Transverse colon (tissue), 4 donors: ENCODE data around the gene EYA3. TPM values are rescaled to one million over a fixed set of nuclear protein-coding genes. Genes with fewer than 3 reads are reported as not detected.

Source experiments
- DNase-seq: peaks from one replicate; pipeline ENCODE4 v3.0.0-alpha.2; 2019
- H3K27ac ChIP-seq, 4 donors: fragments of 200-600 bp; sonication (generic); 2 replicates each; pipeline ENCODE4 v1.5.1; 2016 to 2018; ENCODE audit warnings: inconsistent platforms in 4 of 4
- H3K27me3 ChIP-seq: fragments of 200-600 bp; sonication (generic); 2 replicates; pipeline ENCODE4 v1.5.1; 2017; ENCODE audit warnings: inconsistent platforms
- H3K36me3 ChIP-seq, 4 donors: fragments of 200-600 bp; sonication (generic); 2 replicates each; pipeline ENCODE4 v1.5.1; 2017 to 2019; ENCODE audit warnings: inconsistent platforms in 4 of 4
- H3K4me1 ChIP-seq, 4 donors: fragments of 200-600 bp; sonication (generic); 2 replicates each; pipeline ENCODE4 v1.5.1; 2017 to 2020; ENCODE audit warnings: inconsistent platforms in 4 of 4
- H3K4me3 ChIP-seq, 4 donors: fragments of 200-600 bp; sonication (generic); 1 replicate in 1 of 4; 2 replicates in 3 of 4; pipeline versions ENCODE4 v1.5.1 to v1.6.1; 2017 to 2019; ENCODE audit warnings: inconsistent platforms in 4 of 4
- H3K9me3 ChIP-seq, 2 donors: fragments of 200-600 bp; sonication (generic); 2 replicates each; pipeline ENCODE4 v1.5.1; 2017 to 2019; ENCODE audit warnings: inconsistent platforms in 2 of 2
- CTCF ChIP-seq, 5 experiments: fragments of 200-600 bp in 3 of 5; fragments of 450-650 bp in 2 of 5; sonication (generic) in 3 of 5; IDR thresholded peaks; 1 replicate in 2 of 5; 2 replicates in 3 of 5; pipeline ENCODE4 v1.5.1; 2016 to 2017; ENCODE audit warnings: antibody characterized with exemption in 5 of 5, inconsistent platforms in 3 of 5, mild to moderate bottlenecking in 2 of 5, moderate library complexity in 1 of 5
- EP300 ChIP-seq: sonication (generic); formaldehyde crosslinking; IDR thresholded peaks from one replicate; pipeline ENCODE4 v1.6.1; 2017; ENCODE audit warnings: antibody characterized with exemption, low read depth
- POLR2A ChIP-seq: fragments of 450-650 bp; IDR thresholded peaks from one replicate; pipeline ENCODE4 v1.6.1; 2016; ENCODE audit warnings: antibody characterized with exemption, mild to moderate bottlenecking, moderate library complexity
- POLR2AphosphoS5 ChIP-seq, 3 donors: sonication (generic); formaldehyde crosslinking; IDR thresholded peaks; one replicate each; pipeline ENCODE4 v1.6.1; 2016; ENCODE audit warnings: antibody characterized with exemption in 3 of 3
- WGBS, 2 donors: methylation state at CpG; one replicate each; pipeline ENCODE4 v1.1.5; 2018; ENCODE audit warnings: low coverage in 1 of 2; 5-methylcytosine and 5-hydroxymethylcytosine counted together
- in situ Hi-C, 4 donors: fragments of 200-750 bp; cut with MboI; loops; one replicate each; pipeline versions ENCODE4 v1.15.0 to v1.15.1; 2017; ENCODE audit warnings: low sequenced_read_pairs in 3 of 4, low pct_ligation_motif_present in 1 of 4, low pct_unique_long_range_greater_than_20kb in 1 of 4
- intact Hi-C: fragments of 100-400 bp; cut with DNase I; formaldehyde crosslinking; loops from one replicate; pipeline ENCODE4 v1.15.1; 2023; ENCODE audit warnings: low total_unique reads
- total RNA-seq, 4 donors: library from RNA; depleted of rRNA; stranded (reverse); fragments of >200 nt; gene quantifications; one replicate each; pipeline ENCODE4 v1.1.0, GENCODE V29; 2016

EYA3 gene
- total RNA-seq, 4 donors from 2014 or later: 14.6 to 50.2 (median 18.5) TPM

DNA sequence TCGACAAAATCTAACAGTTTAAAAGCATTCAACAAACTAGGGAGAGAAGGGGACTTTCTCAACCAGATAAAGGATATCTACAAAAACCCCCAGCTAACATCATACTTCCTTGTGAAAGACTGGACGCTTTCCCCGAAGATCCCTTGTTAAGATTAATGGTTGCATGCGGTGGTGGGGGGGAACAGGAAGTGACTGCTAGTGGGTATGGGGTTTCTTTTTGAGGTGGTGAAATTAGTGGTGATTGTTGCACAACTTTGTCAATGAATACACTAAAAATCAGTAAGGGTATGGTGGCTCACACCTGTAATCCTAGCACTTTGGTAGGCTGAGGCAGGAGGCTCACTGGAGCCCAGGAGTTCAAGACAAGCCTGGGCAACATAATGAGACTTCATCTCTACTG, 26.9 kb upstream of the EYA3 start:
- Histone ChIP-seq H3K27me3 (no peaks in the 10 kb centered on the region), H3K4me1 (peaks cover 0 to 6% (median 0%) of the 10 kb centered on the region in 4 donors), H3K27ac (peak overlapping the region in 1 of 4 donors; percentile 22), H3K4me3 (no peak overlapping the region), H3K9me3 (no peaks in the 10 kb centered on the region), H3K36me3 (no peaks in the 10 kb centered on the region)
- 45 to 75% methylated on average over 4 of the region's 4 CpGs for WGBS, 2 donors
- in situ Hi-C loops: no loop called here
- peak; percentile 17 for DNase-seq
- intact Hi-C loops: no loop called here
- TF ChIP-seq CTCF (IDR thresholded peaks at IDR 0.05): no peak
- TF ChIP-seq POLR2A: no peak
- TF ChIP-seq POLR2AphosphoS5 (IDR thresholded peaks at IDR 0.05): no peak
- TF ChIP-seq EP300: no peak

- TF ChIP-seq CTCF (IDR thresholded peaks at IDR 0.05) (no peak), EP300 (no peak), POLR2AphosphoS5 (IDR thresholded peaks at IDR 0.05) (no peak), POLR2A (no peak)
- 86% methylated on average over 2 of the region's 2 CpGs; no CpG with 5 or more reads in 1 of the 2 donors for WGBS, 2 donors
- DNase-seq: no peak
- Histone ChIP-seq H3K27me3 (no peaks in the 10 kb centered on the region), H3K9me3 (no peaks in the 10 kb centered on the region), H3K4me1 (peaks cover 0 to 6% (median 0%) of the 10 kb centered on the region in 4 donors), H3K27ac (peak overlapping the region in 1 of 4 donors; percentile 22), H3K4me3 (no peak overlapping the region), H3K36me3 (no peaks in the 10 kb centered on the region)
- in situ Hi-C loops: no loop called here
- intact Hi-C loops: no loop called here
These were observed 26.4 kb upstream of the EYA3 start for GRCh38 chr1:28114844-28115243.

DNA sequence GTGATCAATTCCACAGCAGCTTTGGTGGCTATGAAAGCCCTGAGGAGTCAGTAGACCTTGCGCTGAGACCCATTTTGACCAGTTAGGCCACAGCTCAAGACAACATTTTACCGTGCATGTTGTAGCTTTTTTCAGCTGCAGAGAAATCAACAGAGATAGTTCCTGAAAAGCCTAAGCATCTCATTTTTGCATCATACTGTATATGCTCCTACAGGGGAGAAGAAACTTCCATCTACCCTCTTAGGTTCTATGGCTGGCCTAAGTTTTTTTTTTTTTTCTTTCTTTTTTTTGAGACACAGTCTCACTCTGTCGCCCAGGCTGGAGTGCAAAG, 24.8 kb upstream of the EYA3 start:
- no peak for DNase-seq
- H3K27ac ChIP-seq: peak overlapping the region in 2 of 4 donors; percentile 8 to 32
- no peaks in the 10 kb centered on the region for H3K36me3 ChIP-seq
- no peaks in the 10 kb centered on the region for H3K9me3 ChIP-seq
- 78 to 86% methylated on average over 1 to 3 of the region's 3 CpGs for WGBS, 2 donors
- in situ Hi-C loops: no loop called here
- peaks cover 0 to 6% (median 0%) of the 10 kb centered on the region in 4 donors for H3K4me1 ChIP-seq
- H3K27me3 ChIP-seq: no peaks in the 10 kb centered on the region
- intact Hi-C loops: no loop called here
- TF ChIP-seq CTCF (IDR thresholded peaks at IDR 0.05) (peak in 1 of 5 experiments; percentile 20), POLR2A (no peak)
- no peak overlapping the region for H3K4me3 ChIP-seq

GRCh38 chr1:28112388-28113241, 24.2 kb upstream of the EYA3 start:
- Histone ChIP-seq H3K27me3 (no peaks in the 10 kb centered on the region), H3K36me3 (no peaks in the 10 kb centered on the region), H3K4me1 (peaks cover 0 to 6% (median 0%) of the 10 kb centered on the region in 4 donors), H3K9me3 (no peaks in the 10 kb centered on the region), H3K27ac (peak overlapping the region in 2 of 4 donors; percentile 8 to 32), H3K4me3 (no peak overlapping the region)
- no peak for TF ChIP-seq POLR2AphosphoS5 (IDR thresholded peaks at IDR 0.05)
- in situ Hi-C loops: no loop called here
- peak; percentile 30 for DNase-seq
- WGBS, 2 donors: 72% methylated on average over 5 of the region's 5 CpGs; no CpG with 5 or more reads in 1 of the 2 donors
- intact Hi-C loops: no loop called here
